MCF 10A (cell line): ENCODE results near the gene PRX. TPM values are rescaled to one million over a fixed set of nuclear protein-coding genes. Genes with fewer than 3 reads are reported as not detected.

ENCODE experiments used
- BruUV-seq: library from RNA; stranded (reverse); fragments of 400-500 nt; replicated peaks from 2 replicates; lab custom pipeline; 2021; lab: Mats Ljungman, UMichigan
- CTCF ChIA-PET: fragments of 300-600 bp; sonication (Branson Sonifier 250); formaldehyde crosslinking; extraction: SDS; loops from one replicate; lab custom pipeline; 2021; ENCODE audit warnings: antibody characterized with exemption, inconsistent platforms; lab: Yijun Ruan, JAX
- POLR2A ChIA-PET: fragments of 300-600, 350-650 bp; sonication (Branson Sonifier 250); formaldehyde crosslinking; extraction: SDS; loops from one replicate; lab custom pipeline; 2020; ENCODE audit warnings: antibody characterized with exemption, inconsistent platforms; lab: Yijun Ruan, JAX
- DNase-seq: peaks from one replicate; pipeline ENCODE4 v3.0.0-alpha.2; 2018; ENCODE audit not compliant: unreplicated experiment
- H3K27ac Mint-ChIP-seq: one replicate; pipeline ENCODE4 v1.8.0; 2022; ENCODE audit warnings: mild to moderate bottlenecking, low read depth, mixed read lengths; ENCODE audit not compliant: unreplicated experiment
- H3K27me3 Mint-ChIP-seq: one replicate; pipeline ENCODE4 v1.8.0; 2022; ENCODE audit warnings: mixed read lengths; ENCODE audit not compliant: insufficient read depth, unreplicated experiment
- H3K36me3 Mint-ChIP-seq: one replicate; pipeline ENCODE4 v1.8.0; 2022; ENCODE audit warnings: mild to moderate bottlenecking, moderate library complexity, mixed read lengths; ENCODE audit not compliant: insufficient read depth, unreplicated experiment
- H3K4me1 Mint-ChIP-seq: one replicate; pipeline ENCODE4 v1.8.0; 2022; ENCODE audit warnings: mixed read lengths; ENCODE audit not compliant: insufficient read depth, unreplicated experiment
- H3K4me3 Mint-ChIP-seq: one replicate; pipeline ENCODE4 v1.8.0; 2022; ENCODE audit warnings: mild to moderate bottlenecking, moderate library complexity, mixed read lengths; ENCODE audit not compliant: unreplicated experiment
- H3K9me3 Mint-ChIP-seq: one replicate; pipeline ENCODE4 v1.8.0; 2022; ENCODE audit warnings: mixed read lengths; ENCODE audit not compliant: unreplicated experiment
- CTCF ChIP-seq: fragments of 200-600 bp; IDR thresholded peaks from one replicate; pipeline ENCODE4 v1.8.0; 2022; ENCODE audit warnings: antibody characterized with exemption, mild to moderate bottlenecking; ENCODE audit not compliant: unreplicated experiment
- intact Hi-C: fragments of 100-400 bp; cut with micrococcal nuclease; formaldehyde crosslinking; loops from 2 replicates; pipeline ENCODE4 v1.14.1; 2022
- total RNA-seq: library from RNA; stranded (reverse); gene quantifications from 2 replicates; pipeline ENCODE4 v1.2.3, GENCODE V29; 2022

PRX gene
- total RNA-seq, 1 experiment from 2014 or later: 2.4 TPM

- intact Hi-C loops: no loop called here
- ChIA-PET CTCF (interaction anchor here (0.9 to 1.7 kb wide), 2 partner anchors 8 to 15 kb away, joined by 7 read pairs; partner anchors contain the start of gene SERTAD1), POLR2A (interaction anchor here (0.7 to 1.3 kb wide), 2 partner anchors 9 to 63 kb away, joined by 3 to 5 read pairs; no protein-coding TSS in a partner anchor)
- DNase-seq: no peak
- Mint-ChIP-seq H3K27me3 (no peaks in the 10 kb centered on the region), H3K27ac (peak overlapping the region; percentile 49), H3K36me3 (peaks cover 14% of the 10 kb centered on the region), H3K4me3 (no peak overlapping the region), H3K4me1 (peaks cover 12% of the 10 kb centered on the region), H3K9me3 (no peaks in the 10 kb centered on the region)
- BruUV-seq: no TSS peak
- no peak for TF ChIP-seq CTCF
Measured at GRCh38 chr19:40417643-40417981, 4.4 kb upstream of the PRX start.

GRCh38 chr19:40416918-40417642 is 3.9 kb upstream of the PRX start:
- peak overlapping the region; percentile 49 for H3K27ac Mint-ChIP-seq
- intact Hi-C loops: no loop called here
- H3K4me3 Mint-ChIP-seq: no peak overlapping the region
- ChIA-PET CTCF (interaction anchor here (0.7 to 1.7 kb wide), 4 partner anchors 9 to 47 kb away, joined by 3 to 7 read pairs (median 6); partner anchors contain the start of gene SERTAD1), POLR2A (interaction anchor here (0.6 to 1.3 kb wide), 3 partner anchors 9 to 243 kb away, joined by 3 to 5 read pairs (median 4); no protein-coding TSS in a partner anchor)
- no TSS peak for BruUV-seq
- peaks cover 12% of the 10 kb centered on the region for H3K4me1 Mint-ChIP-seq
- H3K27me3 Mint-ChIP-seq: no peaks in the 10 kb centered on the region
- no peak for TF ChIP-seq CTCF
- H3K36me3 Mint-ChIP-seq: peaks cover 8% of the 10 kb centered on the region
- DNase-seq: peak; percentile 37
- H3K9me3 Mint-ChIP-seq: no peaks in the 10 kb centered on the region

- ChIA-PET POLR2A (interaction anchor here (1.2 to 2.0 kb wide), 2 partner anchors 11 to 12 kb away, joined by 4 to 9 read pairs; partner anchors contain the start of gene SERTAD1), CTCF (interaction anchor here (1.2 to 1.7 kb wide), 2 partner anchors 10 to 110 kb away, joined by 3 to 7 read pairs; partner anchors contain the start of gene SERTAD1)
- Mint-ChIP-seq H3K4me3 (no peak overlapping the region), H3K27ac (no peak overlapping the region), H3K4me1 (peaks cover 23% of the 10 kb centered on the region), H3K9me3 (no peaks in the 10 kb centered on the region), H3K36me3 (no peaks in the 10 kb centered on the region), H3K27me3 (no peaks in the 10 kb centered on the region)
- BruUV-seq: no TSS peak
- no peak for DNase-seq
- intact Hi-C loops: no loop called here
- TF ChIP-seq CTCF: no peak
Measured at GRCh38 chr19:40415768-40416167, 2.6 kb upstream of the PRX start.
